Duodenal mucosa (tissue), 2 donors: ENCODE results near the gene UPK1A.
"Not testable (repeated sequence)": the region's sequence is repeated elsewhere in the genome, so short reads cannot be mapped to it uniquely, and the experiment has no call there.

Experiments used
- H3K27ac ChIP-seq: one replicate; pipeline ENCODE4 v1.7.0; 2013; ENCODE audit warnings: low read depth, low read length
- H3K27me3 ChIP-seq, 2 donors: one replicate each; pipeline ENCODE4 v1.7.0; 2013; ENCODE audit warnings: low read length in 2 of 2, control low read depth in 1 of 2; ENCODE audit not compliant: insufficient read depth in 2 of 2, control insufficient read depth in 1 of 2
- H3K36me3 ChIP-seq, 2 donors: one replicate each; pipeline ENCODE4 v1.7.0; 2013; ENCODE audit warnings: low read length in 2 of 2, control low read depth in 1 of 2; ENCODE audit not compliant: insufficient read depth in 2 of 2, control insufficient read depth in 1 of 2
- H3K4me1 ChIP-seq, 2 donors: one replicate each; pipeline ENCODE4 v1.7.0; 2013; ENCODE audit warnings: low read length in 2 of 2, control low read depth in 1 of 2; ENCODE audit not compliant: insufficient read depth in 2 of 2, control insufficient read depth in 1 of 2
- H3K4me3 ChIP-seq, 2 donors: one replicate each; pipeline ENCODE4 v1.7.0; 2013; ENCODE audit warnings: low read length in 2 of 2, low read depth in 1 of 2
- H3K9ac ChIP-seq, 2 donors: one replicate each; pipeline ENCODE4 v1.7.0; 2013; ENCODE audit warnings: low read length in 2 of 2, low read depth in 1 of 2
- H3K9me3 ChIP-seq, 2 donors: one replicate each; pipeline ENCODE4 v1.7.0; 2013; ENCODE audit warnings: low read length in 2 of 2, control low read depth in 1 of 2; ENCODE audit not compliant: control insufficient read depth in 1 of 2

The UPK1A gene

GRCh38 chr19:35723671-35724070 lies 57.4 kb downstream of the UPK1A start:
- Histone ChIP-seq H3K36me3 (peaks cover 58 to 79% of the 10 kb centered on the region in 2 donors), H3K4me1 (peaks cover 9 to 10% of the 10 kb centered on the region in 2 donors), H3K9me3 (no peaks in the 10 kb centered on the region), H3K4me3 (no peak overlapping the region), H3K27me3 (no peaks in the 10 kb centered on the region), H3K27ac (no peak overlapping the region), H3K9ac (no peak overlapping the region)

GRCh38 chr19:35724132-35724531 lies 57.8 kb downstream of the UPK1A start:
- not testable (repeated sequence) for H3K27me3 ChIP-seq, H3K4me3 ChIP-seq, H3K9me3 ChIP-seq, H3K9ac ChIP-seq, H3K4me1 ChIP-seq, H3K27ac ChIP-seq
- peaks cover 62 to 83% of the 10 kb centered on the region in 2 donors for H3K36me3 ChIP-seq

- Histone ChIP-seq H3K4me3 (no peak overlapping the region), H3K4me1 (peaks cover under 1 to 1% of the 10 kb centered on the region in 2 donors), H3K27ac (no peak overlapping the region), H3K9me3 (no peaks in the 10 kb centered on the region), H3K9ac (no peak overlapping the region), H3K36me3 (peaks cover 67 to 88% of the 10 kb centered on the region in 2 donors), H3K27me3 (no peaks in the 10 kb centered on the region)
Observed at GRCh38 chr19:35724560-35724959, 58.2 kb downstream of the UPK1A start.

GRCh38 chr19:35725216-35725861 lies 59.0 kb downstream of the UPK1A start:
- Histone ChIP-seq H3K27me3 (no peaks in the 10 kb centered on the region), H3K9me3 (no peaks in the 10 kb centered on the region), H3K36me3 (peaks cover 73 to 92% of the 10 kb centered on the region in 2 donors), H3K9ac (no peak overlapping the region), H3K27ac (no peak overlapping the region), H3K4me3 (no peak overlapping the region), H3K4me1 (no peaks in the 10 kb centered on the region)

GRCh38 chr19:35727053-35727955 lies 61.0 kb downstream of the UPK1A start:
- H3K36me3 ChIP-seq = peaks cover 81 to 99% of the 10 kb centered on the region in 2 donors
- no peaks in the 10 kb centered on the region for H3K9me3 ChIP-seq
- no peaks in the 10 kb centered on the region for H3K27me3 ChIP-seq
- no peak overlapping the region for H3K4me3 ChIP-seq
- no peaks in the 10 kb centered on the region for H3K4me1 ChIP-seq
- no peak overlapping the region for H3K27ac ChIP-seq
- no peak overlapping the region for H3K9ac ChIP-seq
